Right cardiac atrium (tissue), 5 donors: ENCODE measurements around the gene PID1. TPM values are rescaled to one million over a fixed set of nuclear protein-coding genes. Genes with fewer than 3 reads are reported as not detected.

ENCODE experiments used
- ATAC-seq, 2 donors: fragments of 200-7000 bp; cut with Tn5 transposase; one replicate each; pipeline versions ENCODE4 v1.8.0 to v1.9.1; 2020; ENCODE audit warnings: moderate library complexity in 2 of 2, mild to moderate bottlenecking in 1 of 2
- DNase-seq, 3 donors: peaks; one replicate each; pipeline ENCODE4 v3.0.0-alpha.2; 2020
- H3K27ac ChIP-seq: one replicate; pipeline ENCODE4 v1.5.1; 2013; ENCODE audit warnings: mild to moderate bottlenecking, low read length, control low read depth, moderate library complexity
- H3K27me3 ChIP-seq: one replicate; pipeline ENCODE4 v1.6.1; 2013; ENCODE audit not compliant: control insufficient read depth, insufficient read depth
- H3K4me1 ChIP-seq: one replicate; pipeline ENCODE4 v1.6.1; 2013; ENCODE audit warnings: low read length; ENCODE audit not compliant: control insufficient read depth, insufficient read depth
- H3K4me3 ChIP-seq: one replicate; pipeline ENCODE4 v1.5.1; 2013; ENCODE audit warnings: low read length, control low read depth
- H3K9me3 ChIP-seq: one replicate; pipeline ENCODE4 v1.6.1; 2013; ENCODE audit warnings: low read length; ENCODE audit not compliant: control insufficient read depth
- WGBS: extraction: QIAGEN DNeasy Blood & Tissue Kit; methylation state at CpG from one replicate; pipeline ENCODE4 v1.1.7; 2013; 5-methylcytosine and 5-hydroxymethylcytosine counted together
- intact Hi-C, 4 donors: fragments of 100-400 bp; cut with DNase I; formaldehyde crosslinking; loops; one replicate each; pipeline versions ENCODE4 v1.11.0 to v1.14.0; 2022 to 2023
- polyA plus RNA-seq: library from polyadenylated mRNA; stranded (reverse); fragments of 200-250 nt; gene quantifications from one replicate; pipeline ENCODE4 v1.2.3, GENCODE V29; 2013
- total RNA-seq, 4 donors: library from RNA; stranded (reverse); fragmentation: NEBNext Ultra II Directional; extraction: Animal tissue kit (Norgen Biotek cat#: 25700); gene quantifications; one replicate each; pipeline ENCODE4 v1.2.1, GENCODE V29; 2021
- donor health status: healthy with polysubstance abuse.
- donor health status: DM: no; HTN: yes; CAD: no.
- donor health status: DM: no; HTN: no; CAD: no.
- donor health status: DM: no; HTN: yes; CAD: no; lungs with severe emphysema.
- donor health status: DM: yes; HTN: yes; CAD: no.

Gene PID1
- total and polyA plus RNA-seq, 5 donors: 9.1 to 17.2 (median 11.0) TPM

DNA sequence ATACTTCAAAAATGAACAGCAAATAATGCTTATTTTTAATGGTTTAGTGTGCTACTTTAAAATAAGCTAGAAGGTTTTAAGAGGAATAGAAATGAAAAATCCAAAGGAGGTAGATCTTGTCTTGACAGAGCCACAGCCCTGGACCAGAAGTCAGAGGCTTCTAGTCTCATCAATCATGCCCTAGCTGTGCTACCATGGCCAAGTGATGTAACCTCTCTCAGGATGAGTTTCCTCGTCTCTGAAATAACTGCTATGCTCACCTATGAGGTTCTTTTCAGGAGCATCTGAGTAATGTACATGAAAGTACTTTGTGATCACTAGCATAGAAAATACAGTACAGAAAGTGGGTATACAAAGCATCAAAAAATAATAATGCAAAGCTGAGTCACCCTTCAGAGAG is 248.4 kb downstream of the PID1 start:
- Histone ChIP-seq H3K27me3 (no peaks in the 10 kb centered on the region), H3K27ac (no peak overlapping the region), H3K9me3 (no peaks in the 10 kb centered on the region), H3K4me1 (no peaks in the 10 kb centered on the region), H3K4me3 (no peak overlapping the region)
- 83% methylated on average over 1 of the region's 1 CpG for WGBS
- intact Hi-C loops: no loop called here
- no peak for ATAC-seq
- no peak for DNase-seq

DNA sequence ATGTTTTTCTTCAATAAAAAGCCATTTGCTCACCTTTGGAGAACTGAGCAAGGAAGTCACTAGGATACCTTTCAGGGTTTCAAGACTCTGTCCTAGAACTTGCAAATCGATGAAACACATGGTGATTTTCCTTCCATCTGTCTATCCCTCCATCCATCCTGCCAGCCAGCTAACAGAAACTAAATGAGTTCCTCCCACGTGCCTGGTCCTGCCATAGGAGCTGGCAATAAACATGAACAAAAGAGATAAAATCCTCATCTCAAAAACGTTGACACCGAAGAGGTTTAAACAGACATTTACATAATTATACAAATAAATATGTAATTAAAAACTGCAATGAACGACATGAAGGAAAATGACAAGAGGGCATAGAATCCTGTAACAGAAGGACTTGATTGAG is 249.0 kb downstream of the PID1 start:
- H3K27me3 ChIP-seq: no peaks in the 10 kb centered on the region
- H3K27ac ChIP-seq: no peak overlapping the region
- no peaks in the 10 kb centered on the region for H3K4me1 ChIP-seq
- no peaks in the 10 kb centered on the region for H3K9me3 ChIP-seq
- no peak overlapping the region for H3K4me3 ChIP-seq
- 77% methylated on average over 5 of the region's 5 CpGs for WGBS
- DNase-seq (no peak), ATAC-seq (no peak)
- intact Hi-C loops: no loop called here

DNA sequence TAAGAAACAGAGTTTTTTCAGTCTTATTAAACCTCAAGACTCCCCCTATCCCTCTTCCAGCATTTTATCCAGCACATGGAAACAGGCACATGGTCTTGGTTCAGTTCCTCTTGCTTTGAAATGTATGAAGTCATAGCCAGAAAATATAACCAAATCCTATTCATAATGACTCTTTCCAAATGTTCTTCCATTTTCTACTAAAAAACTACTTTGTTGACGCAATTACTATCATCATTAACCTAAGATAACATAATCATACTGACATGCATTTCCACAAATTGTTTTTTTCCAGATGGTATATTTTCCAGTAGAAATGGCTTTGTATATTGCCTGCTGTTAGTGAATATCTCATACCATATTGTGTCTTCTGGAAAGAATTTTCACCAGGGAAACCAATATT is 261.3 kb downstream of the PID1 start:
- Histone ChIP-seq H3K27ac (no peak overlapping the region), H3K4me3 (no peak overlapping the region), H3K9me3 (no peaks in the 10 kb centered on the region), H3K27me3 (no peaks in the 10 kb centered on the region), H3K4me1 (no peaks in the 10 kb centered on the region)
- ATAC-seq (no peak), DNase-seq (no peak)
- WGBS: 54% methylated on average over 1 of the region's 1 CpG
- intact Hi-C loops: no loop called here

DNA sequence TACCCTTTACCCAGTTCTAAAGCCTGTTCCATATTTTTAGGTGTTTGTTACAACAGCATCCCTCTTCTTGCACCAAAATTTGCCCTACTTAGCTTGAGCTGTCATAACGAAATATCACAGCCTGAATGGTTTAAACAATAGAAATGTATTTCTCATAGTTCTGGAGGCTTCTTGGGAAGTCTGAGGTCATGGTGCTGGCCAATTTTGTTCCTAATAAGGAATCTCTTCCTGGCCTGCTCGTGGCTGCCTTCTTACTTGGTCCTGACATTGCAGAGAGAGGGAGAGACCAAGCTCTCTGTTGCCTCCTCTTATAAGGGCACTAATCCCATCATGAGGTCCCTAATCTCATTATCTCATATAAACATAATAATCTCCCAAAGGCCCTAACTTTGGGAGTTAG is 267.8 kb downstream of the PID1 start:
- intact Hi-C loops: no loop called here
- H3K27me3 ChIP-seq: no peaks in the 10 kb centered on the region
- H3K27ac ChIP-seq: no peak overlapping the region
- H3K9me3 ChIP-seq: no peaks in the 10 kb centered on the region
- 27% methylated on average over 2 of the region's 2 CpGs for WGBS
- DNase-seq (no peak), ATAC-seq (no peak)
- H3K4me3 ChIP-seq: no peak overlapping the region
- H3K4me1 ChIP-seq: no peaks in the 10 kb centered on the region

DNA sequence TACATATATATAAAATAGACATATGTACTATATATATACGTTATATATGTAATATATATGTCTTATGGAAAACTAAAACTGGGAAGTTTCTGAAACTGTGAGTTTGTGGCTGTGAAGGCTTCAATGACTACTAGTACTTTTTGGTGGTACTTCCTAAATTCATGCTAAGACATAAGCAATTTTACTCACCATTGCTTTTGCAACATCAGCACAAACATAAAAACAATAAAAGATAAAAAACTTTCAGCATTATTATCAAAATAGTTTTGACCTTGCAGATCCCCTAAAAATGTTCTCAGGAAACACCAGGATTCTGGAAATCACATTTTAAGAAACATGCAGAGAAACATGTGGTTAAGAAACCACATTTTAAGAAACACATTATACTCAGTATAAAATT is 269.9 kb downstream of the PID1 start:
- intact Hi-C loops: no loop called here
- WGBS: 60% methylated on average over 1 of the region's 1 CpG
- ATAC-seq: no peak

DNA sequence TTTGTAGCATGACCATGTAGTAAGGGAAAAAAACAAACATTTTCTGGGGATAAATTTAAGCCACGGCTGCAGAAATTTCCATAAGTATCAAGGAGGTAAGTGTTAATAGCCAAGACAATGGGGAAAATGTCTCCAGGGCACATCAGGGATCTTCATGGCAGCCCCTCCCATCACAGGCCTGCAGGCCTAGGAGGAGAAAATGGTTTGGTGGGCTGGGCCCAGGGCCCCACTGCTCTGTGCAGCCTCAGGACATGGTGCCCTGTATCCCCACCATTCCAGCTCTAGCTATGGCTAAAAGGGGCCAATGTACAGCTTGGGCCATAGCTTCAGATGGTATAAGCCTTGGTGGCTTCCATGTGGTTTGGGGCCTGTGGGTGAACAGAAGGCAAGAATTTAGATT is 271.8 kb downstream of the PID1 start:
- intact Hi-C loops: no loop called here
- Histone ChIP-seq H3K9me3 (no peaks in the 10 kb centered on the region), H3K4me1 (no peaks in the 10 kb centered on the region), H3K27me3 (no peaks in the 10 kb centered on the region), H3K27ac (no peak overlapping the region), H3K4me3 (no peak overlapping the region)
- DNase-seq (no peak), ATAC-seq (no peak)
- 69% methylated on average over 1 of the region's 1 CpG for WGBS

More for the DNA sequence above, 269.9 kb downstream of the PID1 start:
- H3K4me1 ChIP-seq: no peaks in the 10 kb centered on the region
- no peak for DNase-seq
- no peak overlapping the region for H3K4me3 ChIP-seq
- H3K27ac ChIP-seq: no peak overlapping the region
- no peaks in the 10 kb centered on the region for H3K27me3 ChIP-seq
- H3K9me3 ChIP-seq: no peaks in the 10 kb centered on the region

DNA sequence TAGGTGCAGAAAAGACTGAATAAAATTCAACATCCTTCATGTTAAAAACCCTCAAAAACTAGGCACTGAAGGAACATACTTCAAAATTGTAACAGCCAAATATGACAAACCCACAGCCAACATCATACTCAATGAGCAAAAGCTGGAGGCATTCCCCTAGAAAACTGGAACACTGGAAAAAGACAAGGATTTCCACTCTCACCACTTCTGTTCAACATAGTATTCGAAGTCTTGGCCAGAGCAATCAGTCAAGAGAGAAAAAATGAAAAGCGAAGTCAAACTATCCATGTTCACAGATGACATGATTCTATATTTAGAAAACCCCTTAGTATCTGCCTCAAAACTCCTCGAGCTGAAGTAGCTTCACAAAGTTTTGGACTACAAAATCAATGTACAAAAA is 282.3 kb downstream of the PID1 start:
- Histone ChIP-seq H3K27me3 (no peaks in the 10 kb centered on the region), H3K27ac (no peak overlapping the region), H3K9me3 (peaks cover 2% of the 10 kb centered on the region), H3K4me3 (no peak overlapping the region), H3K4me1 (no peaks in the 10 kb centered on the region)
- ATAC-seq: no peak
- intact Hi-C loops: no loop called here
- WGBS: 37% methylated on average over 3 of the region's 3 CpGs
- no peak for DNase-seq

DNA sequence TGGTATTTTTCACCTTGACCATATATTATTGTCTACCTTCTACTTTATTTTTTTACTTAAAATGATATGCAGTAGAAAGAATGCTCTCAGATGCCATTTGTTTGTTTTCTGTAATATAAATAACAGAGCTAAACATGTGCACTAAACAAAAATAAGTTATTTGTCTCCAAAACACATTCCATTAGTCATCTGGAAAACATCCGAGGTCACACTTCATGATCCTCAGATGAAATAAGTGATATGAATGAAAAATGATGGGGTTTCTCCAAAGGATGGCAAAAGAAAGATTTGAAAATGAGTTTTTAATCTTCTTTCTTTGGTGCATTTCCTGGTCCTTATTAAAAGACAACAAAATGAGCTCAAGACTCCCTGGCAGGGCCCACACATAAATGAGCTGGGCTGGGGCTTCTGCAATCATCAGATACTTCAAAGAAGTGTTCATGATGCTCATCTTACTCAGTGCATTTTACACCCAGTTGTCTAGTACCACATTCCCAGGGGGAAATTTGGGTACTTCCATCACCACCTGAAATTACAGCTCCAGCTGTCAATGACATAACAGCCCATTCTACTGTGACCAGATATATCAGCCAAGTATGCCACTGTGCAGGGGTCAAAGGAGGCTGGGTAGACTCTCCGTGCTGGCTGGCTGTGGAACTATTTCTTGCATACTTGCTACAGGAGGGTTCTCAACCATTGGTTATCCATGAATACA is 283.5 kb downstream of the PID1 start:
- no peak for DNase-seq
- Histone ChIP-seq H3K9me3 (no peaks in the 10 kb centered on the region), H3K4me3 (no peak overlapping the region), H3K4me1 (no peaks in the 10 kb centered on the region), H3K27ac (no peak overlapping the region), H3K27me3 (no peaks in the 10 kb centered on the region)
- ATAC-seq: no peak
- intact Hi-C loops: no loop called here
- WGBS: 69% methylated on average over 2 of the region's 2 CpGs

DNA sequence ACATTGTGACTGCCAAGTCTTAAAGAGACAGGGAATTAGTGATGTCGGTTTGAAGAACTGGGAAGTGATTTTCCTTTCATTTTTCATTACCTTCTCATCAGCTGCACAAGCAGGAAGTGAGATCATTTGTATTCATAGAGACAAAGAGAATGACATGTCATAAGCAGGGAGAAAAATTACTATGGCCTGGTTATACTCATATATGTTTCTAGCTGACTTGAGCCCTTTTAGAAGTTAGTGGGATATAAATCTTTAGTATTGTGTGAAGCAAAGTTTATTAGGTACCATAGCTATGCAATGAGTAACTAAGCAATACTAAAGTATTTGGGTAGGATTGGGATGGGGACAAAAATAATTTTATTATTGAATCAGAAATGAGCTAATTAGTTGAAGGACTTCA is 284.1 kb downstream of the PID1 start:
- WGBS: 46% methylated on average over 1 of the region's 1 CpG
- intact Hi-C loops: no loop called here
- ATAC-seq: no peak

DNA sequence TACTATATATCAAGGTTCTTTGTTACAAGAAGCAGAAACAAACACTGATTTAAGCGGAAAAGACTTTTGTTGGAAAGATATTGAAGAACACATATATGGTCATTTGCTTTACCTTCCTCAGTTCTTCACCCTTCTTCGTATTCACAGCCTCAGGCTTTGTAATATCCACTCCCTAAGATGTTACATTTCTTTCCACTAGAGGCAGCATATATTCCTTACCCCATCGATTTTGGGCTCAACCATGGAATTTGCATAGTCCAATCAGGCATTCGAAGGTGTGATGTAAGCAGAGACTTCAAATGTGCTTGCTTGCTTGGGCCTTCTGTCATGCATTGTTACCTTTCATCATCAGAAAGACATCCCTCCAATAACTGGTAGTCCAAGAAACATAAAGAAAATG is 287.4 kb downstream of the PID1 start:
- Histone ChIP-seq H3K27ac (no peak overlapping the region), H3K27me3 (no peaks in the 10 kb centered on the region), H3K4me3 (no peak overlapping the region), H3K4me1 (no peaks in the 10 kb centered on the region), H3K9me3 (no peaks in the 10 kb centered on the region)
- DNase-seq (no peak), ATAC-seq (no peak)
- WGBS: 83% methylated on average over 4 of the region's 4 CpGs
- intact Hi-C loops: no loop called here

More for the DNA sequence above, 284.1 kb downstream of the PID1 start:
- no peaks in the 10 kb centered on the region for H3K9me3 ChIP-seq
- H3K27ac ChIP-seq: no peak overlapping the region
- no peak overlapping the region for H3K4me3 ChIP-seq
- no peaks in the 10 kb centered on the region for H3K4me1 ChIP-seq
- H3K27me3 ChIP-seq: no peaks in the 10 kb centered on the region
- no peak for DNase-seq

DNA sequence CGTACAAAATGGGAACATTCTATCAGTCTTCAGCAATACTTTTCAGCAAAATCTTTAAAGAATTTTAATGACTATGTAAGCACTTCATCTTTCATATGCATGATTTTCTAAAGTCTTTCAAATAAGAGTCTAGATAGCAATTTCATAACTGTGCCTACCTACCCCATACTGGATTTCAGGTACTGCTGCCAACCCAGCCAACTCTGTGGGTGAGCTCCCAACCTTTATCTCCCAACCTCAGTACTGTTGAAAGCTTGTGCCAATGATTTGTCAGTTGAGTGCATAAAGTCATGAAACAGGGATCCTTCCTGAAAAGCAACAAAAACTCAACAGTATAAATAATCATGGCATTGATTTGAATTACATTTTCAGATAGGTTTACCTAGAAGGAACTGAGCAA is 296.9 kb downstream of the PID1 start:
- Histone ChIP-seq H3K27me3 (no peaks in the 10 kb centered on the region), H3K4me3 (no peak overlapping the region), H3K27ac (no peak overlapping the region), H3K4me1 (no peaks in the 10 kb centered on the region), H3K9me3 (no peaks in the 10 kb centered on the region)
- no peak for ATAC-seq
- intact Hi-C loops: no loop called here
- DNase-seq: no peak
- WGBS: 88% methylated on average over 1 of the region's 1 CpG
